HG02798 (cell line): ENCODE data around the gene CNGA3.
"Not testable (repeated sequence)": the region's sequence is repeated elsewhere in the genome, so short reads cannot be mapped to it uniquely, and the experiment has no call there.

ENCODE experiments used
- ATAC-seq: cut with Tn5 transposase; IDR thresholded peaks from one replicate; pipeline ENCODE4 v1.9.1; 2021; ENCODE audit warnings: mild to moderate bottlenecking; ENCODE audit not compliant: unreplicated experiment, poor library complexity

Gene CNGA3

GRCh38 chr2:98434492-98434891 is 88.2 kb downstream of the CNGA3 start:
- no peak for ATAC-seq

- ATAC-seq, result not testable (repeated sequence)
These were observed 89.4 kb downstream of the CNGA3 start for GRCh38 chr2:98435670-98436069.

- ATAC-seq, result no peak
These were observed 90.5 kb downstream of the CNGA3 start for GRCh38 chr2:98436734-98437133.

GRCh38 chr2:98438190-98439133 is 92.2 kb downstream of the CNGA3 start:
- ATAC-seq, result peak; percentile 53

GRCh38 chr2:98441706-98442450 is 95.6 kb downstream of the CNGA3 start:
- no peak for ATAC-seq

GRCh38 chr2:98442488-98442887 is 96.2 kb downstream of the CNGA3 start:
- ATAC-seq, result no peak

GRCh38 chr2:98444436-98445176 is 98.3 kb downstream of the CNGA3 start, which contains the start of gene INPP4A:
Gene INPP4A (plus strand): TSS chr2:98444858. CDS start chr2:98520049, 75,191 bp downstream.
- peak; percentile 89 for ATAC-seq

- ATAC-seq, result peak; percentile 26
These were observed 99.0 kb downstream of the CNGA3 start for GRCh38 chr2:98445177-98445682.

- no peak for ATAC-seq
These were observed 99.7 kb downstream of the CNGA3 start for GRCh38 chr2:98445683-98446581.

GRCh38 chr2:98446850-98447249 is 100.6 kb downstream of the CNGA3 start:
- ATAC-seq, result no peak
